ENCODE results near the gene THSD7A.

GRCh38 chr7:11633310-11633709, 198.7 kb downstream of the THSD7A start:
- TF ChIP-seq CTCF (IDR thresholded peaks at IDR 0.05) (no peak), POLR2A (IDR thresholded peaks at IDR 0.05) (no peak), POLR2AphosphoS5 (IDR thresholded peaks at IDR 0.05) (no peak)

All from breast epithelium (tissue), 3 donors.